Measurements from ENCODE around the gene PTTG1IP2.

Gene PTTG1IP2

GRCh38 chr7:90492250-90492649 lies 22.8 kb downstream of the PTTG1IP2 start:
- TF ChIP-seq CTCF (IDR thresholded peaks at IDR 0.05; ENCODE audit: control extremely low read depth, extremely low read depth, low read depth, missing control alignments): no peak
- no peak for DNase-seq (ENCODE audit: extremely low spot score)
- ChIA-PET POLR2A (no interaction called here), CTCF (interaction anchor here (0.7 kb wide), 1 partner anchor 598 kb away, joined by 3 read pairs; no protein-coding TSS in a partner anchor)

- ChIA-PET CTCF (no interaction called here), POLR2A (no interaction called here)
- no peak for DNase-seq (ENCODE audit: extremely low spot score)
- no peak for TF ChIP-seq CTCF (IDR thresholded peaks at IDR 0.05; ENCODE audit: control extremely low read depth, extremely low read depth, low read depth, missing control alignments)
Observed at GRCh38 chr7:90495241-90495640, 25.8 kb downstream of the PTTG1IP2 start.

DNA sequence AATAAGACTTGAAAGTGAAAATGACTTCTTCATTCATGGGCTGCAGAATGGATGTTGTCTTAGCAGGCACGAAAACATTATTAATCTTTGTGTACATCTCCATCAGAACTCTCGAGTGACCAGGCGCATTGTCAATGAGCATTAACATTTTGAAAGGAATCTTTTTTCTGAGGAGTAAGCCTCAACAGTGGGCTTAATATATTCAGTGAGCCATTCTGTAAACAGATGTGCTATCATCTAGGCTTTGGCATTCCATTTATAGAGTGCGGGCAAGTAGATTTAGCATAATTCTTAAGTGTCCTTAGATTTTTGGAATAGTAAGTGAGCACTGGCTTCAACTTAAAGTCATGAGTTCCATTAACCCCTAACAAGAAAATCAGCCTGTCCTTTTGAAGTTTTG lies 33.1 kb downstream of the PTTG1IP2 start:
- CTCF ChIA-PET: no interaction called here
- DNase-seq (ENCODE audit: extremely low spot score): no peak
- POLR2A ChIA-PET: no interaction called here
- no peak for TF ChIP-seq CTCF (IDR thresholded peaks at IDR 0.05; ENCODE audit: control extremely low read depth, extremely low read depth, low read depth, missing control alignments)

DNA sequence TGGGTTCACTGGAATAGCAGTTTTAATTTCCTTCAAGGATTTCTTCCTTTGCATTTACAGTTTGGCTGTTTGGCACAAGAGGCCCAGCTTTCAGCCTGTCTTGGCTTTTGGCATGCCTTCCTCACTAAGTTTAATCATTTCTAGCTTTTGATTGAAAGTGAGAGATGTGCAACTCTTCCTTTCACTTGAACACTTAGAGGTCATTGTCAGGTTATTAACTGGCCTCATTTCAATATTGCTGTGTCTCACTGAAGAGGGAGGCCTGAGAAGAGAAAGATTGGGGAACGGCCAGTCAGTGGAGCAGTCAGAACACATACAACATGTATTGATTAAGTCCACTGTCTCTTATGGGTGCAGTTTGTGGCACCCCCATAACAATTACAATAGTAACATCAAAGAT lies 33.9 kb downstream of the PTTG1IP2 start:
- DNase-seq (ENCODE audit: extremely low spot score): no peak
- POLR2A ChIA-PET: no interaction called here
- no peak for TF ChIP-seq CTCF (IDR thresholded peaks at IDR 0.05; ENCODE audit: control extremely low read depth, extremely low read depth, low read depth, missing control alignments)
- CTCF ChIA-PET: no interaction called here

GRCh38 chr7:90507692-90508091 lies 38.3 kb downstream of the PTTG1IP2 start:
- no peak for DNase-seq (ENCODE audit: extremely low spot score)
- TF ChIP-seq CTCF (IDR thresholded peaks at IDR 0.05; ENCODE audit: control extremely low read depth, extremely low read depth, low read depth, missing control alignments): no peak
- POLR2A ChIA-PET: no interaction called here
- CTCF ChIA-PET: no interaction called here

DNA sequence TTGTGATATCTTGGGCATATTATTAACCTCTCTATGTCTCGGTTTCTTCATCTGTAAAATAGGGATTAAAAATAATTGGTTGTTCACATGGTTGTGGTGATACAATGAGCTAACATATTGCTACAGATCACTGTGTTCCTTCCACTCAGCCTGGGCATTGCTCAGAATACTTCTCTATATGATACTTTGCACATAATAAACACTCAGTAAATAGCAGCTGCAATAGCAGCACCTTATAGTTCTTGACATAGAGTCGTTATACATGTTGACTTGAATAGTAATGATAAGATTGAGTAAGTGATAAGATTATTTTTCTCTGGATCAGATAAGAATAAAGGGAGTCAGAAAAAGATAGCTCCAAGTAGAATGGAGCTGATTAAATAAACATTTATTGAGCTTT lies 42.3 kb downstream of the PTTG1IP2 start:
- TF ChIP-seq CTCF (IDR thresholded peaks at IDR 0.05; ENCODE audit: control extremely low read depth, extremely low read depth, low read depth, missing control alignments): no peak
- no peak for DNase-seq (ENCODE audit: extremely low spot score)
- ChIA-PET POLR2A (no interaction called here), CTCF (interaction anchor here (0.9 to 3.2 kb wide), 6 partner anchors 10 to 69 kb away, joined by 3 to 9 read pairs (median 4); no protein-coding TSS in a partner anchor)

GRCh38 chr7:90512821-90513254 lies 43.4 kb downstream of the PTTG1IP2 start:
- POLR2A ChIA-PET: no interaction called here
- no peak for DNase-seq (ENCODE audit: extremely low spot score)
- CTCF ChIA-PET: interaction anchor here (1.2 to 3.2 kb wide), 6 partner anchors 9 to 58 kb away, joined by 3 to 9 read pairs (median 4); no protein-coding TSS in a partner anchor
- TF ChIP-seq CTCF (IDR thresholded peaks at IDR 0.05; ENCODE audit: control extremely low read depth, extremely low read depth, low read depth, missing control alignments): no peak

Data from GM10248 (cell line).